ENCODE results near the gene STYXL1.

DNA sequence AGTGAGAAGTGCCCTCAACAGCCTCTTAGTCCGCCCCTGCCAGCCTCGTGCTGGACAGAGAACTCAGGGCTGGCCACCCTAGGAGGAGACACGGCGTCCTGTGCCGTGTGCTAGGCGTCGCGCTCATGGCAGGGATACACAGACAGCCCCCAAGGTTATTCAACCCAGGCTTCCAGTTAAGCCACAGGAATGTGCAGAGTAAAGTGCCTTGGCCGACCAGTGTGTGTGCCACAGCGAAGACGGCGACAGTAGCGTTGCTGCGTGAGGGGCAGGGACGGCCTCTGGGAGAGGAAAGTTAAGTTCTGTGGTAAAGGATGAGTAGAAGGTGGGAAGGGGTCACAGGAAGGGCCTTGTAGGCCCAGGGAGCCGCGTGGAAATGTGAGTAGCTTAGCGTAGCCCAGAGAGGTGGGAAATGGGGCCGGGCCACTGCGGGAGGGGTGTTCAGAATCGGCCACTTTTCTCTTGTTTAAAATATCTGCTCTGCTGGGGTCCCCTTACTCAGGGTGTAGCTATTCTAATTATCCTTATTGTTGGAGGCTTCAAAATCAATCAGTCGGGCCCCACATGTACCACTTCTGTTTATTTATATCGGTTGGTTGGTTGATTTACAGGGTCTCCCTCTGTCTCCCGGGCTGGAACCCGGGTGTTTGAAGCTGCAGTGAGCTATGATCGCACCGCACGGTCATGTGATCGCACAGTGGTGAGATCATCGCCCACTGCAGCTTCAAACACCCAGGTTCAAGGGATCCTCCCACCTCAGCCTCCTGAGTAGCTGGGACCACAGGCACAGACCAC is 77.9 kb downstream of the STYXL1 start:
- TF ChIP-seq CTCF (IDR thresholded peaks at IDR 0.05) (no peak), POLR2A (IDR thresholded peaks at IDR 0.05) (no peak)

All from right lobe of liver (tissue), 4 donors.